Measurements from ENCODE around the gene STX5. TPM values are rescaled to one million over a fixed set of nuclear protein-coding genes. Genes with fewer than 3 reads are reported as not detected.
"Not testable (repeated sequence)": the region's sequence is repeated elsewhere in the genome, so short reads cannot be mapped to it uniquely, and the experiment has no call there.

Gene STX5, protein sequence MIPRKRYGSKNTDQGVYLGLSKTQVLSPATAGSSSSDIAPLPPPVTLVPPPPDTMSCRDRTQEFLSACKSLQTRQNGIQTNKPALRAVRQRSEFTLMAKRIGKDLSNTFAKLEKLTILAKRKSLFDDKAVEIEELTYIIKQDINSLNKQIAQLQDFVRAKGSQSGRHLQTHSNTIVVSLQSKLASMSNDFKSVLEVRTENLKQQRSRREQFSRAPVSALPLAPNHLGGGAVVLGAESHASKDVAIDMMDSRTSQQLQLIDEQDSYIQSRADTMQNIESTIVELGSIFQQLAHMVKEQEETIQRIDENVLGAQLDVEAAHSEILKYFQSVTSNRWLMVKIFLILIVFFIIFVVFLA
- total RNA-seq, result 25.1 TPM

- ATAC-seq, result peak; percentile 99
Measured at GRCh38 chr11:62831520-62832335, at the start of gene STX5. STX5 (minus strand) TSS chr11:62832051; CDS start chr11:62831243, 808 bp downstream.

- ATAC-seq, result peak; percentile 87
Measured at GRCh38 chr11:62880803-62881578, 49.1 kb upstream of the STX5 start, which contains the start of gene SLC3A2. SLC3A2 (plus strand) TSS chr11:62880896; CDS start chr11:62881024, 128 bp downstream.

- peak; percentile 1 for ATAC-seq
Measured at GRCh38 chr11:62880231-62880802, 48.5 kb upstream of the STX5 start.

GRCh38 chr11:62879235-62879978 is 47.6 kb upstream of the STX5 start:
- no peak for ATAC-seq

GRCh38 chr11:62876712-62877111 is 44.9 kb upstream of the STX5 start:
- no peak for ATAC-seq

GRCh38 chr11:62875698-62876478 is 44.0 kb upstream of the STX5 start:
- ATAC-seq, result no peak

- ATAC-seq, result no peak
Measured at GRCh38 chr11:62874851-62875250, 43.0 kb upstream of the STX5 start.

GRCh38 chr11:62865635-62866034 is 33.8 kb upstream of the STX5 start:
- ATAC-seq, result no peak

DNA sequence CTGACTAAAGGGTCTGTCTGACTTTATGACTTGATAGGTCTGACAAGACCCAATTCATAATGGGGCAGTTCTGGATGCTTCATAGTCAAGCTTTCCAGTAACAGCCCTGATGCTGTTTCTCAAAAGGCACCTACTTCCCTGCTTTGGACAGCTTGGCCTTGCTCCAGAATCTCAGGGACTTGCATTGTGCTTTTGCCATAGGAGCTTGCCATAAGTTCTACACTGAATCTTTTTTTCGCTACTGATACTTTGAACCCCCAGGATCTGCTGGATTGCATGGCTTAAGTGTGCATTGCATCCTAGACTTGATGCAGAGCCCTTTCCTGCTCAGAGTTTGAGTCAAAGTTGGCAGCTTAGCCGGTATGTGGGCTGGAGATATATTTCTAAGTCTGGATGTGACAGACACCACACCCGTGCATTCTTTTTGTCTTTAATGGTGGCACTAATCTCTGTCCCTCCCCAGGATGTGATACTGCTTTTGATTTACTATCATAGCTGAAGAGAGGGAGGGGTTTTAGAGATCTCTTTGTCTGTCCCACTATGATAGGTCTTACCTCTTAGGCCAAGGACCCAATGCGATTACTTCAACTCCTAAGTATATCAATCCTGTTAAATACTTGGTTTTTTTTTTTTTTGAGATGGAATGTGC is 32.0 kb upstream of the STX5 start:
- ATAC-seq, result no peak

- ATAC-seq, result not testable (repeated sequence)
Measured at GRCh38 chr11:62861564-62862192, 29.8 kb upstream of the STX5 start.

DNA sequence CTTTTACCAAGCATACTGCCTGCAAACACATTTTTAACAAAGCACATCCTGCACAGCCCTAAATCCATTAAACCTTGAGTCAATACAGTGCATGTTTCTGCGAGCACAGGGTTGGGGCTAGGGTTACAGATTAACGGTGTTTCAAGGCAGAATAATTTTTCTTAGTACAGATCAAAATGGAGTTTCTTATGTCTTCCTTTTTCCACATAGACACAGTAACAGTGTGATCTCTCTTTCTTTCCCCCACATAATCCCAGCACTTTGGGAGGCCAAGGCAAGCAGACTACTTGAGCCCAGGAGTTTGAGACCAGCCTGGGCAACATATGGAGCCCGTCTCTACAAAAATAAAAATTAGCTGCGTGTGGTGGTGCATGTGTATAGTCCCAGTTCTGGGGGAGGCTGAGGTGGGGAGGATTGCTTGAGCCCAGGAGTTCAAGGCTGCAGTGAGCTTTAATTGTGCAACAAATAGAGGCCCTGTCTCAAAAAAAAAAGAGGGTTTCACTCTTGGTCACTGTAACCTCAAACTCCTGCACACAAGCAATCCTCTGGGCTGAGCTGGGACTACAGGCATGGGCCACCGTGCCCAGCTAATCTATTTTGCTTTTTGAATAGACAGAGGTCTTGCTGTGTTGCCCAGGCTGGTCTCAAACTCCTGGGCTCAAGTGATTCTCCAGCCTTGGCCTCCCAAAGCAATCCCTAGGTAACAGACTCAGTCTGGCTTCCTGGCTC is 29.1 kb upstream of the STX5 start:
- ATAC-seq, result no peak

- ATAC-seq, result not testable (repeated sequence)
Measured at GRCh38 chr11:62859281-62859703, 27.4 kb upstream of the STX5 start.

GRCh38 chr11:62858201-62858600 is 26.4 kb upstream of the STX5 start:
- no peak for ATAC-seq

DNA sequence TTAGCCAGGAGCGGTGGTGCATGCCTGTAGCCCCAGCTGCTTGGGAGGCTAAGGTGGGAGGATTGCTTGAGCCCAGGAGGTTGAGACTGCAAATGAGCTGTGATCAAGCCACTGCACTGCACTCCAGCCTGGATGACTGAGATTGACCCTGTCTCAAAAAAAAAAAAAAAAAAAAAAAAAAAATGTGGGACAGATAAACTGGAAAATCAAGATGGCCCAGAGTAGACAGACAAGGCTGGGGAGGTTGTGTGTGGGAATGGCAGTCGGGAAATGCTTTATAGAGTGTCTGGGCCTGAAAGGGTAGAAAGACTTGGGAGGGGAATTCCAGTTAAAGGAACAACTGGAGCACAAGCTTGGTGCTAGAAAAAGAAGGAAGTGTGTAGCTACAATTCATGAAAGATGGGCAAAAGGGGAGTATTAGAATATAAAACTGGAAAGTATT is 25.7 kb upstream of the STX5 start:
- ATAC-seq, result peak; percentile 14

- ATAC-seq, result peak; percentile 1
Measured at GRCh38 chr11:62856333-62856895, 24.6 kb upstream of the STX5 start.

GRCh38 chr11:62855571-62856332 is 23.9 kb upstream of the STX5 start:
- ATAC-seq, result peak; percentile 97

DNA sequence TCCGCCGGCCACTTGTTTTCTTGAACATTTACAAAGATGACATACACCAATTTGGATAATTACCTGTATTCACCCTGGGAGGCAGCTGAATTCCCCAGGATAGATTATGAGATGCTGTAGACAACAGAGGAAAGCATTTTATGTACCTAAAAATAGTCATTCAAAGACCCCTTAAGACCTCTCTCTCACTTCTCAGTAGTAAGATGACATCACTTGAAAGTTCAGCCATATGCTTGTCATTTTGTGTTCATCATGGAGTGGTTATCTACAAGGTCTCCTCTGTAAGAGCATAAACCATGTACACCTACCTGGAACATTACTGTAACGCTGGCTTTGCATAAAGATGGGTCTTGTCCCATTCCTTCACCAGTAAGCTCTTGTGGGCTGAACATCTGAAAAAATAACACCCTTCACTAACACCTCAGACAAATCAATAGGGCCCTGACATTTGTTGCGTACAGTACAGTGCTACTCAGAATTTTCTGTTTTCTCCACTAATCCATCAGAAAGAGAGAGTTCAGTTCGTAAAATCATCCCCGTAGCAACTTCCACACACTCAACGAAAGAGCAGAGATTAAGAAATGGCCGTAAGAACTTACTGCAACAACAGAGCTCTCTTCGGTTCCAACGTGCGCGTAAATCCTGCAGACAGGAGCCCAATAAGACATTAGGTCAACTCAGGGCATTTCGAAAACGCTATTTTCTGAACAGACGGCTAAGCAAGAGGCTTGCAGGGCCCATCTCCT is 23.1 kb upstream of the STX5 start:
- ATAC-seq, result no peak
